ENCODE results near the gene DNAJC11. TPM values are rescaled to one million over a fixed set of nuclear protein-coding genes. Genes with fewer than 3 reads are reported as not detected.

DNAJC11 gene
- total and polyA plus RNA-seq, 7 donors, result 21.0 to 48.5 (median 33.0) TPM

GRCh38 chr1:6599141-6599975 lies 102.3 kb downstream of the DNAJC11 start:
- WGBS, 2 donors, result 77 to 88% methylated on average over 31 of the region's 31 CpGs
- intact Hi-C loops (cut with DNase I), result loop anchor here (5.0 kb wide), 2 partner anchors 38 to 42 kb away; partner anchors contain the start of gene TAS1R1
- Histone ChIP-seq H3K4me3 (peak overlapping the region; percentile 77 to 96 (median 89)), H3K27ac (peak overlapping the region; percentile 97 to 99 (median 98)), H3K36me3 (peaks cover 30 to 52% (median 45%) of the 10 kb centered on the region in 4 donors), H3K4me1 (peaks cover 0 to 65% (median 61%) of the 10 kb centered on the region in 4 donors), H3K27me3 (no peaks in the 10 kb centered on the region), H3K9me3 (no peaks in the 10 kb centered on the region)
- DNase-seq, result no peak
- TF ChIP-seq CTCF (IDR thresholded peaks at IDR 0.05), result no peak
- TF ChIP-seq EP300 (IDR thresholded peaks at IDR 0.05), result no peak
- TF ChIP-seq POLR2AphosphoS5 (IDR thresholded peaks at IDR 0.05), result no peak
- no peak for TF ChIP-seq POLR2A (IDR thresholded peaks at IDR 0.05)

- 93% methylated on average over 6 of the region's 6 CpGs for WGBS, 2 donors
- TF ChIP-seq CTCF (IDR thresholded peaks at IDR 0.05) (no peak), EP300 (IDR thresholded peaks at IDR 0.05) (no peak), POLR2AphosphoS5 (IDR thresholded peaks at IDR 0.05) (no peak), POLR2A (IDR thresholded peaks at IDR 0.05) (no peak)
- intact Hi-C loops (cut with DNase I), result loop anchor here (5.0 kb wide), 2 partner anchors 40 kb away; partner anchors contain the start of gene TAS1R1
- peak overlapping the region in 3 of 4 donors; percentile 97 to 99 (median 99) for H3K27ac ChIP-seq
- peak overlapping the region in 2 of 4 donors; percentile 8 to 30 for H3K4me3 ChIP-seq
- no peaks in the 10 kb centered on the region for H3K9me3 ChIP-seq
- H3K36me3 ChIP-seq, result peaks cover 43 to 68% (median 61%) of the 10 kb centered on the region in 4 donors
- no peaks in the 10 kb centered on the region for H3K27me3 ChIP-seq
- DNase-seq, result no peak
- H3K4me1 ChIP-seq, result peaks cover 0 to 54% (median 53%) of the 10 kb centered on the region in 4 donors
These were observed 103.9 kb downstream of the DNAJC11 start for GRCh38 chr1:6597777-6598131.

- Histone ChIP-seq H3K4me3 (peak overlapping the region; percentile 2 to 30 (median 9)), H3K27me3 (no peaks in the 10 kb centered on the region), H3K4me1 (peaks cover 0 to 60% (median 57%) of the 10 kb centered on the region in 4 donors), H3K9me3 (no peaks in the 10 kb centered on the region), H3K36me3 (peaks cover 50 to 74% (median 67%) of the 10 kb centered on the region in 4 donors), H3K27ac (peak overlapping the region; percentile 14 to 99 (median 98))
- TF ChIP-seq POLR2A (IDR thresholded peaks at IDR 0.05) (no peak), POLR2AphosphoS5 (IDR thresholded peaks at IDR 0.05) (no peak), CTCF (IDR thresholded peaks at IDR 0.05) (no peak), EP300 (IDR thresholded peaks at IDR 0.05) (no peak)
- WGBS, 2 donors, result 88 to 91% methylated on average over 15 of the region's 15 CpGs
- no peak for DNase-seq
- intact Hi-C loops (cut with DNase I), result loop anchor here (5.0 kb wide), 2 partner anchors 40 kb away; partner anchors contain the start of gene TAS1R1
These were observed 104.5 kb downstream of the DNAJC11 start for GRCh38 chr1:6596886-6597776.

- TF ChIP-seq CTCF (IDR thresholded peaks at IDR 0.05), result no peak
- no peak for TF ChIP-seq POLR2AphosphoS5 (IDR thresholded peaks at IDR 0.05)
- TF ChIP-seq EP300 (IDR thresholded peaks at IDR 0.05), result no peak
- no peak for TF ChIP-seq POLR2A (IDR thresholded peaks at IDR 0.05)
- intact Hi-C loops (cut with DNase I), result loop anchor here (5.0 kb wide), 2 partner anchors 39 to 41 kb away; partner anchors contain the start of gene TAS1R1
- H3K36me3 ChIP-seq, result peaks cover 50 to 82% (median 74%) of the 10 kb centered on the region in 4 donors
- peak overlapping the region; percentile 2 to 30 (median 9) for H3K4me3 ChIP-seq
- no peaks in the 10 kb centered on the region for H3K9me3 ChIP-seq
- H3K27me3 ChIP-seq, result no peaks in the 10 kb centered on the region
- WGBS, 2 donors, result 71 to 80% methylated on average over 7 of the region's 7 CpGs
- peak overlapping the region; percentile 14 to 99 (median 98) for H3K27ac ChIP-seq
- DNase-seq, result no peak
- H3K4me1 ChIP-seq, result peaks cover 0 to 67% (median 65%) of the 10 kb centered on the region in 4 donors
These were observed 105.3 kb downstream of the DNAJC11 start for GRCh38 chr1:6596351-6596750.
